Bronchial epithelial cell (primary cell): ENCODE measurements around the gene ASAP2. TPM values are rescaled to one million over a fixed set of nuclear protein-coding genes. Genes with fewer than 3 reads are reported as not detected.
A peak's percentile ranks its signal among the peaks of the same experiment; 100 is the strongest.

ENCODE experiments used
- DNase-seq: peaks from one replicate; pipeline ENCODE4 v3.0.0-alpha.2; 2010; ENCODE audit warnings: low read depth
- FAIRE-seq: peaks from 2 replicates; lab custom pipeline; 2011; peaks lifted over from hg19 to GRCh38; lab: Jason Lieb, UNC
- H3K27me3 ChIP-seq: 2 replicates; pipeline ENCODE4 v1.5.1; 2011; ENCODE audit warnings: low read length; ENCODE audit not compliant: control insufficient read depth, insufficient read depth
- H3K36me3 ChIP-seq: 2 replicates; pipeline ENCODE4 v1.5.1; 2011; ENCODE audit warnings: low read length; ENCODE audit not compliant: control insufficient read depth, insufficient read depth
- H3K4me3 ChIP-seq: 2 replicates; pipeline ENCODE4 v1.5.1; 2011; ENCODE audit warnings: mild to moderate bottlenecking, low read depth, low read length, control low read depth
- CTCF ChIP-seq: IDR thresholded peaks from 2 replicates; pipeline ENCODE4 v1.5.1; 2011; ENCODE audit warnings: mild to moderate bottlenecking, moderate library complexity, low read length, control low read depth, inconsistent platforms; ENCODE audit not compliant: insufficient read depth, severe bottlenecking
- total RNA-seq: library from RNA; depleted of rRNA; stranded (reverse); fragments of >200 nt; gene quantifications from 2 replicates; pipeline ENCODE4 v1.2.1, GENCODE V29; 2014

Gene ASAP2
- total RNA-seq, 1 donor from 2014 or later, result 25.5 TPM

- Histone ChIP-seq H3K36me3 (no peaks in the 10 kb centered on the region), H3K4me3 (no peak overlapping the region), H3K27me3 (no peaks in the 10 kb centered on the region)
- DNase-seq, result peak; percentile 42
- no peak for FAIRE-seq
- no peak for TF ChIP-seq CTCF
These were observed 79.3 kb downstream of the ASAP2 start for GRCh38 chr2:9285921-9286320.

- no peak for TF ChIP-seq CTCF
- Histone ChIP-seq H3K36me3 (peaks cover 2% of the 10 kb centered on the region), H3K27me3 (no peaks in the 10 kb centered on the region), H3K4me3 (no peak overlapping the region)
- peak; percentile 53 for DNase-seq
- FAIRE-seq, result no peak
These were observed 80.2 kb downstream of the ASAP2 start for GRCh38 chr2:9286554-9287399.

- Histone ChIP-seq H3K4me3 (no peak overlapping the region), H3K27me3 (no peaks in the 10 kb centered on the region), H3K36me3 (peaks cover 3% of the 10 kb centered on the region)
- DNase-seq (peak; percentile 100), FAIRE-seq (peak; percentile 77)
- peak; percentile 19 for TF ChIP-seq CTCF
These were observed 80.9 kb downstream of the ASAP2 start for GRCh38 chr2:9287400-9288045.

GRCh38 chr2:9288233-9288632, 81.6 kb downstream of the ASAP2 start:
- DNase-seq (peak; percentile 79), FAIRE-seq (no peak)
- Histone ChIP-seq H3K4me3 (no peak overlapping the region), H3K36me3 (peaks cover 3% of the 10 kb centered on the region), H3K27me3 (no peaks in the 10 kb centered on the region)
- no peak for TF ChIP-seq CTCF

- H3K4me3 ChIP-seq, result no peak overlapping the region
- TF ChIP-seq CTCF, result no peak
- peak; percentile 38 for DNase-seq
- FAIRE-seq, result no peak
- peaks cover 3% of the 10 kb centered on the region for H3K36me3 ChIP-seq
- no peaks in the 10 kb centered on the region for H3K27me3 ChIP-seq
These were observed 82.2 kb downstream of the ASAP2 start for GRCh38 chr2:9288681-9289338.
